A549 (cell line): ENCODE results near the gene ACTG1.

Experiments
- CTCF ChIP-seq: fragments of >200 bp; sonication (Bioruptor Twin); formaldehyde crosslinking; IDR thresholded peaks from 3 replicates; pipeline ENCODE4 v1.5.1; 2016
- HDAC2 ChIP-seq: fragments of 200-600 bp; sonication (generic); IDR thresholded peaks from 2 replicates; pipeline ENCODE4 v1.6.1; 2016
- MAFK ChIP-seq: fragments of 450-650 bp; IDR thresholded peaks from 2 replicates; pipeline ENCODE4 v1.6.1; 2014; ENCODE audit not compliant: partially characterized antibody
- MAX ChIP-seq: IDR thresholded peaks from 2 replicates; pipeline ENCODE4 v1.6.1; 2012
- POLR2A ChIP-seq: IDR thresholded peaks from 2 replicates; pipeline ENCODE4 v1.6.1; 2012; ENCODE audit warnings: mild to moderate bottlenecking, low read length
- RARB ChIP-seq: fragments of 250-450 bp; sonication (Bioruptor Pico); IDR thresholded peaks from 2 replicates; pipeline ENCODE4 v1.8.0; 2021; ENCODE audit warnings: mild to moderate bottlenecking, moderate library complexity
- REST ChIP-seq: fragments of 200-600 bp; sonication (generic); IDR thresholded peaks from 2 replicates; pipeline ENCODE4 v1.6.1; 2016; ENCODE audit warnings: antibody characterized with exemption, mild to moderate bottlenecking, moderate library complexity
- RNF2 ChIP-seq: fragments of 200-600 bp; sonication (generic); IDR thresholded peaks from 2 replicates; pipeline ENCODE4 v1.6.1; 2016; ENCODE audit warnings: low read depth, mild to moderate bottlenecking, antibody characterized with exemption, moderate library complexity, borderline replicate concordance

- TF ChIP-seq POLR2A, result no peak
- no peak for TF ChIP-seq CTCF
- TF ChIP-seq MAFK, result no peak
- no peak for TF ChIP-seq REST
- TF ChIP-seq RNF2, result no peak
- TF ChIP-seq RARB (CRISPR knock-in tag), result no peak
- no peak for TF ChIP-seq HDAC2
- no peak for TF ChIP-seq MAX
Measured at GRCh38 chr17:81492202-81492601, 20.4 kb downstream of the ACTG1 start.
